HTR-8/SVneo (cell line): ENCODE measurements around the gene ABL1.
"Not testable (repeated sequence)": the region's sequence is repeated elsewhere in the genome, so short reads cannot be mapped to it uniquely, and the experiment has no call there.

Source experiments
- DNase-seq: peaks from one replicate; pipeline ENCODE4 v3.0.0; 2011; ENCODE audit warnings: low spot score, mixed read lengths; ENCODE audit not compliant: insufficient read length
- FAIRE-seq: peaks from 2 replicates; lab custom pipeline; 2011; peaks lifted over from hg19 to GRCh38; lab: Jason Lieb, UNC

ABL1 gene

GRCh38 chr9:130847306-130848217 is 12.5 kb downstream of the ABL1 start:
- no peak for DNase-seq
- FAIRE-seq, result no peak

DNA sequence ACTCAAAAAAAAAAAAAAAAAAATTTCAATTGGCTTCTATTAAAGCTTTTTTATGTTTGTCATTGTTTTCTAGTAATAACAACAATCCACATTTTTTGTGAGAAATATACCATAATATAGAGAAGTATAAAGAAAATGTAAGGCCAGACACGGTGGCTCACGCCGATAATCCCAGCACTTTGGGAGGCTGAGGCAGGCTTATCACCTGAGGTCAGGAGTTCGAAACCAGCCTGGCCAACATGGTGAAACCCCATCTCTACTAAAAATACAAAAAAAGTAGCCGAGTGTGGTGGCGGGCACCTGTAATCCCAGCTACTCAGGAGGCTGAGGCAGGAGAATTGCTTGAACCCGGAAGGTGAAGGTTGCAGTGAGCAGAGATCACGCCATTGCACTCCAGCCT is 13.5 kb downstream of the ABL1 start:
- not testable (repeated sequence) for DNase-seq, FAIRE-seq

GRCh38 chr9:130849356-130849755 is 14.3 kb downstream of the ABL1 start:
- FAIRE-seq (no peak), DNase-seq (no peak)

- DNase-seq, result no peak
- FAIRE-seq, result no peak
Measured at GRCh38 chr9:130852801-130853200, 17.7 kb downstream of the ABL1 start.

DNA sequence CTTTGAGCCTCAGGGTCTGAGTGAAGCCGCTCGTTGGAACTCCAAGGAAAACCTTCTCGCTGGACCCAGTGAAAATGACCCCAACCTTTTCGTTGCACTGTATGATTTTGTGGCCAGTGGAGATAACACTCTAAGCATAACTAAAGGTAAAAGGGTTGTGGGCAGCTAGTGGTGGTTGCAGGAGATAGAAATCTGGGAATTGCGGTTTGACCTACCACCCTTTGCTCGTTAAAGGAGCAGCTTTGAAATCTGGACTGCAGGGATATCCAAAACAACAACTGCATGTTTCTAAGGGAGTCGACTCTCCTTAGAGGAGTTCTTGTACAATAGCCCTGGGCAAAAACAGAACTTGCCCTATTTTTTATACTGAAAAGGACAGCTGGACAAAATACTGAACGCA is 19.0 kb downstream of the ABL1 start:
- no peak for DNase-seq
- no peak for FAIRE-seq

GRCh38 chr9:130854835-130855234 is 19.8 kb downstream of the ABL1 start:
- FAIRE-seq, result no peak

DNA sequence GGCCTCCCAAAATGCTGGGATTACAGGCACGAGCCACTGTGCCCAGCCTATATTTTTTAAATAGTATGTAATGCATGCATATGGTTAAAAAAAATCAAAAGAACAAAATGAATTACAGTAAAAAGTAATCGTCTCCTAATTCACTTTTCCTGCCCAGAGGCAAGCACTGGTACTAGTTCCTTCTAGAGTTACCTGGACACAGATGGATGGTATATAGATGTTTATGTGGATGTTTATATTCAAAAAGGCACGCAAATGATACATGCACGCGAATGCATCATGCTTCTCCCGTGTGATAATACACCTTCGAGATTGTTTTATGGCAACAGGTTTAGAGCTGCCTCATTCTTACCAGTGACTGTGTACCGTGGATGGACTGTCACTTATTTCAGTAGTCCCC is 21.4 kb downstream of the ABL1 start:
- FAIRE-seq (no peak), DNase-seq (no peak)

More at GRCh38 chr9:130854835-130855234, 19.8 kb downstream of the ABL1 start:
- no peak for DNase-seq

DNA sequence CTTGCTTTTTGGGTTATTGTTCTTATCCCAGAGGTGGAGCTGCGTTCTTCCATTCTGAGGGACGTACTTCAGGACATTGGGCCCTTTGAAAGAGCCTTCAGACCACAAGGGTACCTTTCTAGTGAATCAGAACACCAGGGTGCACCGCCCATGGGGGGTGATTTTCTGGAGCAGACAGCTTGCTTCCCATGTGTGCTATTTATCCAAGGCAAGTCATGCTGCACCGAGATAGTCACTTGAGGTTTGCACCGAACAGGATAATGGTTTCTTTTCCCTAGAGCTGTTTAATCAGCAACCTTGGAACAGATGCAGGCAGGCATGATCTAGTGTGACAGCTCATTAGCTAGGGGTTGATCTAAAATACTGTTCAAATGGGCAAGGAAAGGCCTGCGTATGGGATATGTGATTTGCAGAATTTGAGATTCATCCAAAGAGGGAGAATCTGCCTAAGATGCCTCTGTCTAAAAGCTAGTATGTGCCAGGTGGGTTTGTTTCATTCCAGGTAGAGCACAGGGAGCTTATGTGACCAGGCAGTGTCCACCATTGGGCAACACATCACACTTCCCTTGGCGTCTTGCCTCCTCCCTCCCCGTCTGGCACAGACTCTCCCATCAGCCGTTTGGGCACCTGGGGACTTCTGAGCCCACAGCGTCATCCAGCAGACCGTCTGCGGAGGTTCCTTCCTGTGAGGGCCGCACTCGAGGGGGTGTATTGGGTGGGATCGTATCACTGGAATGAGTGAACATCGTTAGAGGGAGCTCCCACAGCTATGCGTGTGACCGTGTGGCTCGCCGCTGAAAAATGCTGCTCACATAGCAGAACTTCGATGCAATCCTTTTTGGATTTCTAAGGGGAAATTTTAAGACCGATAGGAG is 23.0 kb downstream of the ABL1 start:
- no peak for FAIRE-seq
- DNase-seq, result peak; percentile 51

GRCh38 chr9:130858739-130859705 is 24.0 kb downstream of the ABL1 start:
- no peak for DNase-seq
- no peak for FAIRE-seq

DNA sequence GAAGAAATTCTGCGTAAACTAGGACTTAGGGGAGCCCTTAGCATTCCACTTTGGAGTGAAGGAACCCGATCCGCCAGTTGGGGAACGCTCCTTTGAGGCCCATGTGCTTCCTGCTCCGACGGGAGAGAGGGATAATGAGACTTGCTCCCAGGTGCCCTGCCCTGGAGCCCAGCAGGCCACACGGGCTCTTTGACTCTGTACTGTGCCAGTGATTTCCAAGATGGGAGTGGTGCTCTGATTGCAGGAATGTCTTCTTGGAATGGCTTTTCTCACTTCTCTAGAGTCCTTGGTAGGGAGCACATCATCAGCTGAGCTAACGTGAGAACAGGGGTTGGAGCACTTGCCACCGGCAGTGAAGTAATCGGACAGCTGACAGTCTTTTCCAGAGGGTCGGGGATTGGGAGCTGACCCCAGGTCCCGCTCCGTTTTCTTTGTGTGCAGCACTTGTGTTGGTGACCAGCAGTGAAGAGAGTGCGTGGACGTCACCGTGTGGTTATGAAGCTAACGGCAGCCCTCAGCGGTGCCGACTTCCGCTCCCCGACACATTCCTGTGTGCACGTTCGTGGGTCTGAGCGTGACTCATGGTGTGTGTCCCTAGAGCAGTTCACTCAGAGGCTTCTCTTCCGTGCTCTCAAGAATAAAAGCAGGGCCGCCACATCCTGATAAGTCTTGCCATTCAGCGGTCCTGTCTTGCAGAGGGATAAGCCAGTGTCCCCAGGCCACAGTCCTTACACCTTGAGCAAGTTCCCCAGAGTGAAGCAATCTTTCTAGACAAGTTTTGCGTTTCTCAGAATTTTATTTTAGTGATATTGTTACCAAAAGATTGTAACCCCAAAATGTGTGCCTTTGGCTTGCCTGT is 25.6 kb downstream of the ABL1 start:
- FAIRE-seq (no peak), DNase-seq (peak; percentile 85)

DNA sequence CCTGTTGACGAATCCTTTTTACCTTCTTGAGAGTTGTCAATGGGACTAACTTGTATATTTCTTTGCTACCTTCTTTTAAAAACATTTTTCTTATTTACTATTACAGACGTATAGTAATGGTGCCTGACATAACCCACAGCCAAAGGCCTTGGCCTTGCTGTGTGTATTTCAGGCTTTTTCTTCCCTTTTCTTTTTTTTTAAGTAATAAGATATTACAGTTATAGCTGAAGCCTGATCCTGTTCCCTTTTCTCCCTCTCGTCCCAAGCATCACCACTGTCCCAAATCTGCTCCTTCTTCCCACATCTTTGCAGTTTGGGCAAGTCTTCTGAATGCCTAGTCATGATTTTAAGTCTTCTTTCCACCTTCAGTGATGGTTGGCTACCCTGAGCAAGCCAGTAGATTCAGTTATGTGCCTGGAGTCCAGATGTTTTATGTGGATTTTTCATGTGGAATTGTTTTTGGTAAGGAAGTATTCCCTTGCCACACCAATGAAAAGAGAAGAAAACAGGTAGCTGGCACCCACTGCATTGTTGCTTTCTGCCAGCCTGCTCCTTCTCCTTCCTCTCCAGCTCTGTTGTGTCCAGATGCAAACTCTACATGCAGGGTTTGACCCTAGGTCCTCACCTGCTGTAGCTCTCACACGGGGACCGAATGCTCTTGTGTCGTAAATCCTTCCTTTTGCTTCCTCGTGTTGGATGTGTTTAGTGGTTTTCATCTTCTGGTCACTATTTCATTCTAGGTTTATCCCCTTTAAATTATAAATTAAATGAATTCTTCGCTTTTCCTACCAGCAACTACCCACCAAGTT is 26.5 kb downstream of the ABL1 start:
- no peak for FAIRE-seq
- no peak for DNase-seq

DNA sequence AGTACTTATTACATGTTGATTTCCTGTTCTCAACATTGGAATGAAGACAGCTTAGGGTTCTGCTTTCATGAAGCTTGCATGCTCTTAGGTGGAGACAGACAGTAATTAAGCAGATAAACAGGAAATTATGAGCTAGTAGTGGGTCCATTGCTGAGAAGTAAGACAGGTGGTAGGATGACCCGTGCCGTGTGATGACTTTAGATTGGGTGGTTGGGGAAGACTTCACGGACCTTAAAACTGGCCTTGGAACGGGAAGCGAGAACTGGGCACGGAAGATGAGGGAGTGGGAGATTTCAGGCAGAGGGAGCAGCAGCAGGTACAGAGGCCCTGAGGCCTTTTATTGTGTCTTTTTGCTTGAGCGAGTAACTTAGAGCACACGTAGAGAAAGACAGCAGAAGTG is 27.2 kb downstream of the ABL1 start:
- FAIRE-seq (no peak), DNase-seq (no peak)

- no peak for FAIRE-seq
Measured at GRCh38 chr9:130862747-130863146, 27.7 kb downstream of the ABL1 start.

GRCh38 chr9:130864541-130864940 is 29.5 kb downstream of the ABL1 start:
- DNase-seq, result no peak
- no peak for FAIRE-seq

More at GRCh38 chr9:130862747-130863146, 27.7 kb downstream of the ABL1 start:
- no peak for DNase-seq

DNA sequence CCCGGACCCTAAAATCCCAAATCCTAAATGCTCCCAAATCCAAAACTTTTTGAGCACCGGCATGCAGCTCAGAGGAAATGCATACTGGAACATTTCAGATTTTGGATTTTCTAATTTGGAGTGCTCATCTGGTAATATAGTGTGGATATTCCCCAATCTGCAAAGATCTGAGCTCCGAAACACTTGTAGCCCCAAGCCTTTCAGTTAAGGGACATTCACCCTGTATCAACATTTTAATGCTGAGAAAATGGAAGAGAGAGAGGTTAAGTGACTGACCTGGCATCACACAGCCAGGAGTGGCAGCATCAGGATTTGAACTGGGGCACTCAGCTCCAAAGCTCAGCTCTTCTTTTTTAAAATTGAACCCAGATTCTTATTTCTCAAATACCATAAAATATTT is 30.9 kb downstream of the ABL1 start:
- no peak for DNase-seq
- FAIRE-seq, result no peak

- no peak for FAIRE-seq
- DNase-seq, result peak; percentile 75
Measured at GRCh38 chr9:130866474-130866965, 31.5 kb downstream of the ABL1 start.

- DNase-seq (no peak), FAIRE-seq (no peak)
Measured at GRCh38 chr9:130867556-130867955, 32.5 kb downstream of the ABL1 start.

- DNase-seq (no peak), FAIRE-seq (no peak)
Measured at GRCh38 chr9:130868230-130868629, 33.2 kb downstream of the ABL1 start.
